GM18951 (cell line): ENCODE data around the gene TAS2R41.

ENCODE experiments used
- POLR2A ChIP-seq: IDR thresholded peaks from 4 replicates; pipeline ENCODE4 v1.6.1; 2011; ENCODE audit warnings: mild to moderate bottlenecking; ENCODE audit not compliant: insufficient read length, insufficient read depth; ENCODE audit errors: extremely low read depth
- in situ Hi-C: fragments of 300-500 bp; cut with MboI; formaldehyde crosslinking; loops from one replicate; pipeline ENCODE4 v1.12.0; 2022; ENCODE audit warnings: low sequenced_read_pairs, mixed read lengths, inconsistent platforms; ENCODE audit not compliant: unreplicated experiment

TAS2R41 gene, protein sequence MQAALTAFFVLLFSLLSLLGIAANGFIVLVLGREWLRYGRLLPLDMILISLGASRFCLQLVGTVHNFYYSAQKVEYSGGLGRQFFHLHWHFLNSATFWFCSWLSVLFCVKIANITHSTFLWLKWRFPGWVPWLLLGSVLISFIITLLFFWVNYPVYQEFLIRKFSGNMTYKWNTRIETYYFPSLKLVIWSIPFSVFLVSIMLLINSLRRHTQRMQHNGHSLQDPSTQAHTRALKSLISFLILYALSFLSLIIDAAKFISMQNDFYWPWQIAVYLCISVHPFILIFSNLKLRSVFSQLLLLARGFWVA

DNA sequence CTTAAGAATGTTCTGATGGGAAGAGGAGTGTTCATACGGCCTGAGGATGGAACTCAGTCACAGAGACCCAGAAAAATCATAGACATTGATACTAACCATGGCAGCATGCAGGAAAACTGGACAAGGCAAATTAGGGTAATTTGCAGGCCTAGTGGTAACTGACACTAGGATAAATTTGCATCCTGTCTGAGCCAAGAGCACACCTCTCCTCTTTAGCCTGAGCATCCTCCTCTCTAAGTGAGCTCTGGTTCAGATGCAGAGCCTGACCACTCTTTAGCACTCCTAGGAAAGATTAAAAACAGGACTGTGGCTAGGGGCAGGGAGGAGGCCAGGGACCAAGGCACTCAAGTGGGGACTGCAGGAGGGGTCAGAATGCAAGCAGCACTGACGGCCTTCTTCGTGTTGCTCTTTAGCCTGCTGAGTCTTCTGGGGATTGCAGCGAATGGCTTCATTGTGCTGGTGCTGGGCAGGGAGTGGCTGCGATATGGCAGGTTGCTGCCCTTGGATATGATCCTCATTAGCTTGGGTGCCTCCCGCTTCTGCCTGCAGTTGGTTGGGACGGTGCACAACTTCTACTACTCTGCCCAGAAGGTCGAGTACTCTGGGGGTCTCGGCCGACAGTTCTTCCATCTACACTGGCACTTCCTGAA, at the start of gene TAS2R41:
TSS of gene TAS2R41 (plus strand) at position 373 of the 650 bp plus-strand sequence. CDS start at position 373, 0 bp downstream.
- in situ Hi-C loops: no loop called here

GRCh38 chr7:143429770-143430698, 47.6 kb upstream of the TAS2R41 start:
- in situ Hi-C loops: no loop called here
- TF ChIP-seq POLR2A: no peak

More for the DNA sequence above, at the start of gene TAS2R41:
- TF ChIP-seq POLR2A: no peak

- in situ Hi-C loops: no loop called here
- no peak for TF ChIP-seq POLR2A
These were observed 46.6 kb upstream of the TAS2R41 start for GRCh38 chr7:143431109-143431508.

DNA sequence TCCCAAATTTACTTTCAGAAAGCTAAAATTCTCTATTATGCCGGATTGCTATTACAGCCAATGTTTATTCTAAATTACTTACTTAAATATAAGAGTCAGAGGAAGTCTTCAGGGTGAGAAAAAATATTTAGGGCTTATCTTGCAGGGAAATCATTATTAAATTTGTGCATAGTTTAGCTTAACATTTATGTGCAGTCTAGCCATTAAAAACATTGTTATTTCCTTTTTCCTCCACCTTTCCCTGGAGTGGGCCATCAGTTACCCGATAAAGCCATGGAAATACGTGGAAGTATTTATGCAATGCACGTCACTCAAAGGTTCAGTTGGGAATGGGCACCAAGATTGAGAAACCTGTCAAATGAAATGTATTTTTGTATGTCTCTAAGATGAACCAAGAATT, 43.9 kb upstream of the TAS2R41 start:
- no peak for TF ChIP-seq POLR2A
- in situ Hi-C loops: no loop called here

- TF ChIP-seq POLR2A: no peak
- in situ Hi-C loops: no loop called here
These were observed 43.0 kb upstream of the TAS2R41 start for GRCh38 chr7:143434660-143435059.

GRCh38 chr7:143435266-143435665, 42.4 kb upstream of the TAS2R41 start:
- in situ Hi-C loops: no loop called here
- no peak for TF ChIP-seq POLR2A

- TF ChIP-seq POLR2A: no peak
- in situ Hi-C loops: no loop called here
These were observed 41.2 kb upstream of the TAS2R41 start for GRCh38 chr7:143436325-143436946.

DNA sequence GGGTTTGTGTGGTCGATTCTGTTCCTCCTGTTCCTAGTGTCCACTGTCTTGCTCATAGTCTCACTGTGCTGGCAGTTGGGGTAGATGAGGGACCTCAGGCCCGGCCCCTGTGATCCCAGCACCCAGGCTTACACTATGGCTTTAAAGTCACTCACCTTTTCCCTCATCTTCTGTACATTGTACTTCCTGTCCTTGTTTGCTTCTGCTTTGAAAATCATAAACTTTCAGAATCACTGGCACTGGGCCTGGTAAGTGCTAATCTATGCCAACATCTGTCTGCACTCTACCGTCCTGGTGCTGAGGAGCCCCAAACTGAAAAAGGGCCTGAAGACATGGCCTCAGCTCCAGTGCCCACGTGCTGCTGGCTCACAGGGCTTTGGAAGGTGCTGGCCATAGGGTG, 40.1 kb upstream of the TAS2R41 start:
- no peak for TF ChIP-seq POLR2A
- in situ Hi-C loops: no loop called here

GRCh38 chr7:143439866-143440265, 37.8 kb upstream of the TAS2R41 start:
- TF ChIP-seq POLR2A: no peak

GRCh38 chr7:143443153-143443552, 34.5 kb upstream of the TAS2R41 start, which contains the start of gene TAS2R60:
TSS of gene TAS2R60 (plus strand) at chr7:143443453. CDS start at chr7:143443453, 0 bp downstream.
- no peak for TF ChIP-seq POLR2A
- in situ Hi-C loops: no loop called here

More at GRCh38 chr7:143439866-143440265, 37.8 kb upstream of the TAS2R41 start:
- in situ Hi-C loops: no loop called here

- in situ Hi-C loops: no loop called here
- TF ChIP-seq POLR2A: no peak
These were observed 33.5 kb upstream of the TAS2R41 start for GRCh38 chr7:143444063-143444782.

GRCh38 chr7:143444785-143445184, 32.9 kb upstream of the TAS2R41 start:
- in situ Hi-C loops: no loop called here
- no peak for TF ChIP-seq POLR2A
